Calu3 (cell line): ENCODE measurements around the gene HOXC10. TPM values are rescaled to one million over a fixed set of nuclear protein-coding genes. Genes with fewer than 3 reads are reported as not detected.

Source experiments
- BruUV-seq: library from RNA; stranded (reverse); fragments of 400-500 nt; replicated peaks from 2 replicates; lab custom pipeline; 2021; lab: Mats Ljungman, UMichigan
- CTCF ChIA-PET: fragments of 300-600 bp; sonication (Branson Sonifier 250); formaldehyde crosslinking; loops from one replicate; lab custom pipeline; 2022; ENCODE audit warnings: antibody characterized with exemption; lab: Charles Lee
- DNase-seq: peaks from one replicate; pipeline ENCODE4 v3.0.0; 2022
- H3K27ac Mint-ChIP-seq: one replicate; pipeline ENCODE4 v1.8.0; 2022; ENCODE audit warnings: mixed read lengths; ENCODE audit not compliant: unreplicated experiment
- H3K27me3 Mint-ChIP-seq: one replicate; pipeline ENCODE4 v1.8.0; 2022; ENCODE audit warnings: mixed read lengths; ENCODE audit not compliant: unreplicated experiment
- H3K36me3 Mint-ChIP-seq: one replicate; pipeline ENCODE4 v1.8.0; 2022; ENCODE audit warnings: mild to moderate bottlenecking, moderate library complexity, mixed read lengths; ENCODE audit not compliant: insufficient read depth, unreplicated experiment
- H3K4me1 Mint-ChIP-seq: one replicate; pipeline ENCODE4 v1.8.0; 2022; ENCODE audit warnings: mild to moderate bottlenecking, low read depth, mixed read lengths; ENCODE audit not compliant: unreplicated experiment
- H3K4me3 Mint-ChIP-seq: one replicate; pipeline ENCODE4 v1.8.0; 2022; ENCODE audit warnings: mild to moderate bottlenecking, low read depth, moderate library complexity, mixed read lengths; ENCODE audit not compliant: unreplicated experiment
- H3K9me3 Mint-ChIP-seq: one replicate; pipeline ENCODE4 v1.8.0; 2022; ENCODE audit warnings: low read depth, mixed read lengths; ENCODE audit not compliant: unreplicated experiment
- intact Hi-C: fragments of 100-400 bp; cut with micrococcal nuclease; formaldehyde crosslinking; loops from one replicate; pipeline ENCODE4 v1.10.0; 2022; ENCODE audit not compliant: unreplicated experiment
- total RNA-seq: library from RNA; stranded (reverse); gene quantifications from 2 replicates; pipeline ENCODE4 v1.2.3, GENCODE V29; 2022
- TF ChIP-seq, protein P1 (sequence below): fragments of 200-600 bp; IDR thresholded peaks from one replicate; pipeline ENCODE4 v1.8.0; 2022; ENCODE audit warnings: antibody characterized with exemption; ENCODE audit not compliant: unreplicated experiment

Gene HOXC10
- total RNA-seq, 1 experiment from 2014 or later: 0.71 TPM

DNA sequence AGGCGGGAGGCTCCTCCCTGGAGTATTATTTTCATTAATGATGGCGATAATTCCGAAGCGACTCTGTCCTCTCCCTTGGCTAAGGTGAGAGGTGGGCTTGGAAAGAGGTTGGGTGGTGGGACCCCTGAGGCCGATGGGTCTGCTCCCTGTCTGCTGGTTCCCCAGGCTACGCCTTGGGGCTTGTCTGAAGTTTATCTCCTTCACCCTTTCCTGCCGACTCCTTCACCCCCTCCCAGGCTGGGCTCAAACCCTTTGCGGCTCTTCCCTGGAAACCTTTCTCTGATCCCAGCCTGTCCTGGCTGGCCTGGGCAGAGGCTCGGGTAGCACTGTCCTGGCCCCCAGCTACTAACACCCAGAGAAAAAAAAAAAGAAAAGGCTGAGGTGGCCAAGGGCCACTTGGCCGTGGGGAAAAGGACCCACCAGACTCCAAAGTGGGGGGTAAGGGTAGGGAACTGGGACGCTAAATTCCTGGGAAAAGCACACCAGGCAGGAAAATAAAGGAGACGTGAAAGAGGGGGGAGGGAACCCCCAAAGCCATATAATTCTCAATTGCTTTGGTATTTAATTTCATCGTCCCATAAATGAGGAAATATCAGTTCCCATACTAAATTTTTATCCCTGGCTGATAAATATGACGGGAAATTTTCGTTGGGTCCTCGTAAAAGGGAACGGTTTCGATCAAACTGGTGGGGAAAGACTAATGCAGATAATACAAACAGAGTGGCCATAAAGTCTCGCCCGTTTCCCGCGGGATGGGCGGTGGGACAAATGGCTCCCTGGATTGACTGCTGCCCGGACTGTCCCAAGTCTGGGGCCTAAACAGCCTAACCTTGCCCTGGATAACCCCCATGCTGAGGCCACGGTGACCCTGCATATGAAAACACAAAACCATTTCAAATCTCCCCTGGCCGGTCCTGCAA, 2.0 kb upstream of the HOXC10 start:
- Mint-ChIP-seq H3K36me3 (peaks cover 28% of the 10 kb centered on the region), H3K27ac (no peak overlapping the region), H3K4me1 (peaks cover 8% of the 10 kb centered on the region), H3K4me3 (no peak overlapping the region), H3K27me3 (peaks cover 90% of the 10 kb centered on the region), H3K9me3 (no peaks in the 10 kb centered on the region)
- intact Hi-C loops: no loop called here
- no peak for DNase-seq
- BruUV-seq: no TSS peak
- CTCF ChIA-PET: no interaction called here
- TF ChIP-seq, protein P1, sequence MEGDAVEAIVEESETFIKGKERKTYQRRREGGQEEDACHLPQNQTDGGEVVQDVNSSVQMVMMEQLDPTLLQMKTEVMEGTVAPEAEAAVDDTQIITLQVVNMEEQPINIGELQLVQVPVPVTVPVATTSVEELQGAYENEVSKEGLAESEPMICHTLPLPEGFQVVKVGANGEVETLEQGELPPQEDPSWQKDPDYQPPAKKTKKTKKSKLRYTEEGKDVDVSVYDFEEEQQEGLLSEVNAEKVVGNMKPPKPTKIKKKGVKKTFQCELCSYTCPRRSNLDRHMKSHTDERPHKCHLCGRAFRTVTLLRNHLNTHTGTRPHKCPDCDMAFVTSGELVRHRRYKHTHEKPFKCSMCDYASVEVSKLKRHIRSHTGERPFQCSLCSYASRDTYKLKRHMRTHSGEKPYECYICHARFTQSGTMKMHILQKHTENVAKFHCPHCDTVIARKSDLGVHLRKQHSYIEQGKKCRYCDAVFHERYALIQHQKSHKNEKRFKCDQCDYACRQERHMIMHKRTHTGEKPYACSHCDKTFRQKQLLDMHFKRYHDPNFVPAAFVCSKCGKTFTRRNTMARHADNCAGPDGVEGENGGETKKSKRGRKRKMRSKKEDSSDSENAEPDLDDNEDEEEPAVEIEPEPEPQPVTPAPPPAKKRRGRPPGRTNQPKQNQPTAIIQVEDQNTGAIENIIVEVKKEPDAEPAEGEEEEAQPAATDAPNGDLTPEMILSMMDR: no peak

DNA sequence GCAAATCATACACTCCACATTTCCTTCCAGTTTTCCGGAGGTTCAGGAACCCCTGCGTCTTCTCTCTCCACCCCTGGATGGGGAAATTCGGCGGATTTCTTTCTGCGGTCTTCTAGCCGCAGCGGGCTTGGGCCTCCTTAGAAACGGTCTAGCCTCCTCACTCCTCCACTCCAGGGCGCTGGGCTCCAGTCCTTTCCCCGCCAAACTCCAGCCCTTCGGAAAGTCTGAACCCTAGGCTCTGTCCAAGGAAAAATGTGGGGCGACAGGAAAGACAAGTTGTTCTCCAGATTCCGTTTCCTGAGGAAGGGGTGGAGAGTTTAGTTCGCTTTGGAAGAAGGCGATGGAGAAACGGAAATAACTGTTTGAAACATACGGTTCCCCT, 1.4 kb upstream of the HOXC10 start:
- intact Hi-C loops: no loop called here
- Mint-ChIP-seq H3K27me3 (peaks cover 97% of the 10 kb centered on the region), H3K36me3 (peaks cover 28% of the 10 kb centered on the region), H3K9me3 (no peaks in the 10 kb centered on the region), H3K4me1 (peaks cover 5% of the 10 kb centered on the region), H3K4me3 (no peak overlapping the region), H3K27ac (no peak overlapping the region)
- TF ChIP-seq, protein P1: no peak
- no peak for DNase-seq
- CTCF ChIA-PET: no interaction called here
- BruUV-seq: no TSS peak

DNA sequence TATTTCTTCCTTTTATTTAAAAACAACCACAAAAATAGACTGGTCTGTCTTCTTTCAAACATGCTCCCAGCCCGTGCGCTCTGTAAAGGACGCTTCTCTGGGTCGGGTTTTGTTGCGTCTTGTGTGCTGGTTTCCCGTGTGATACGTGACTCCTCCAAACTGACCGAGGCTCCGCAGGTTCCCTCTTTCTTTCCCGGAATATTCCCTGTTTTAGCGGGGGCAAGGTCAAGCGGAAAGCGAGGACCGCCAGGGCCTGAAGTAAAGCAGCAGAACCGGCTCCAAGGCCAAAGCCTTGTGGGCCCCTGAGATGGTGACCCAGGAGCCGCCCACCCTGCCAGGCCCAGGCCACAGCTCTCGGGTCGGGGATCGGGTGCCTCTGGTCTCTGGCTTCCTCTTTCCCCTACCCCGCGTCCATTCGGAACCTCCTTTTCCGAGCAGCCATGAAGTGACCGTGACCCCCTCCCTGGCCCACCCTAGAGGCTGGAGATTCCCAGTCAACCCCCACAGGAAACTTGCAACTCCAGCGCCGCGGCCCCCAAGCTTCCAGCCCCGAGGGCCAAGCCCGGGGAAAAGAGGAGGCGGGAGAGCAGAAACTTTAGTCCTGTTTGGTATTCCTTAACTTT, 885 bp upstream of the HOXC10 start:
- DNase-seq: no peak

DNA sequence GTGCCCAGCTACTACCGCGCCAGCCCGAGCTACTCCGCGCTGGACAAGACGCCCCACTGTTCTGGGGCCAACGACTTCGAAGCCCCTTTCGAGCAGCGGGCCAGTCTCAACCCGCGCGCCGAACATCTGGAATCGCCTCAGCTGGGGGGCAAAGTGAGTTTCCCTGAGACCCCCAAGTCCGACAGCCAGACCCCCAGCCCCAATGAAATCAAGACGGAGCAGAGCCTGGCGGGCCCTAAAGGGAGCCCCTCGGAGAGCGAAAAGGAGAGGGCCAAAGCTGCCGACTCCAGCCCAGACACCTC, 697 bp downstream of the HOXC10 start:
- Mint-ChIP-seq H3K9me3 (no peaks in the 10 kb centered on the region), H3K27me3 (peaks cover 100% of the 10 kb centered on the region), H3K36me3 (peaks cover 28% of the 10 kb centered on the region), H3K4me3 (peak overlapping the region; percentile 59), H3K4me1 (peaks cover 22% of the 10 kb centered on the region), H3K27ac (peak overlapping the region; percentile 65)
- BruUV-seq: no TSS peak
- CTCF ChIA-PET: interaction anchor here (1.0 to 2.1 kb wide), 4 partner anchors 18 to 222 kb away, joined by 3 to 7 read pairs (median 4); no protein-coding TSS in a partner anchor
- intact Hi-C loops: no loop called here
- TF ChIP-seq, protein P1: no peak
- no peak for DNase-seq

More for the DNA sequence above, 885 bp upstream of the HOXC10 start:
- Mint-ChIP-seq H3K27ac (no peak overlapping the region), H3K9me3 (no peaks in the 10 kb centered on the region), H3K36me3 (peaks cover 28% of the 10 kb centered on the region), H3K4me1 (peaks cover 6% of the 10 kb centered on the region), H3K27me3 (peaks cover 100% of the 10 kb centered on the region), H3K4me3 (no peak overlapping the region)
- CTCF ChIA-PET: interaction anchor here (1.6 kb wide), 1 partner anchor 241 kb away, joined by 3 read pairs; no protein-coding TSS in a partner anchor
- TF ChIP-seq, protein P1: no peak
- intact Hi-C loops: no loop called here
- no TSS peak for BruUV-seq
